Tibial artery (tissue), 4 donors: ENCODE results near the gene SMIM22.
"Not testable (repeated sequence)": the region's sequence is repeated elsewhere in the genome, so short reads cannot be mapped to it uniquely, and the experiment has no call there.

Experiments
- DNase-seq, 2 donors: peaks; one replicate each; pipeline ENCODE4 v3.0.0-alpha.2; 2019
- H3K27ac ChIP-seq, 2 donors: fragments of 200-600 bp; sonication (generic) in 1 of 2; 1 replicate in 1 of 2; 2 replicates in 1 of 2; pipeline ENCODE4 v1.5.1; 2018 to 2019; ENCODE audit warnings: mild to moderate bottlenecking in 1 of 2
- H3K27me3 ChIP-seq, 2 donors: fragments of 200-600 bp; sonication (generic) in 1 of 2; one replicate each; pipeline versions ENCODE4 v1.5.1 to v1.6.0; 2016 to 2019
- H3K36me3 ChIP-seq, 3 donors: fragments of 200-600 bp; sonication (generic) in 2 of 3; one replicate each; pipeline ENCODE4 v1.5.1; 2016 to 2019; ENCODE audit warnings: mild to moderate bottlenecking in 2 of 3
- H3K4me1 ChIP-seq, 4 donors: fragments of 200-600 bp; sonication (generic) in 2 of 4; 1 replicate in 3 of 4; 2 replicates in 1 of 4; pipeline ENCODE4 v1.5.1; 2016 to 2019
- H3K4me3 ChIP-seq, 2 donors: fragments of 200-600 bp; sonication (generic) in 1 of 2; 1 replicate in 1 of 2; 2 replicates in 1 of 2; pipeline ENCODE4 v1.5.1; 2018 to 2019; ENCODE audit warnings: mild to moderate bottlenecking in 2 of 2
- H3K9me3 ChIP-seq, 3 donors: fragments of 200-600 bp; sonication (generic) in 1 of 3; one replicate each; pipeline ENCODE4 v1.5.1; 2016 to 2019
- intact Hi-C: fragments of 100-400 bp; cut with DNase I; formaldehyde crosslinking; loops from one replicate; pipeline ENCODE4 v1.15.0; 2023; ENCODE audit warnings: low total_unique reads
- TF ChIP-seq, protein P1 (sequence below), 2 experiments: fragments of 200-600 bp in 1 of 2; fragments of 450-650 bp in 1 of 2; IDR thresholded peaks; one replicate each; pipeline ENCODE4 v1.5.1; 2017 to 2019; ENCODE audit warnings: antibody characterized with exemption in 2 of 2, mild to moderate bottlenecking in 1 of 2, moderate library complexity in 1 of 2

SMIM22 gene

GRCh38 chr16:4780235-4780634 is 14.9 kb upstream of the SMIM22 start:
- Histone ChIP-seq H3K27me3 (peaks cover 0 to 5% of the 10 kb centered on the region in 2 donors), H3K36me3 (no peaks in the 10 kb centered on the region), H3K4me3 (no peak overlapping the region), H3K9me3 (no peaks in the 10 kb centered on the region), H3K4me1 (no peaks in the 10 kb centered on the region), H3K27ac (no peak overlapping the region)
- TF ChIP-seq, protein P1, sequence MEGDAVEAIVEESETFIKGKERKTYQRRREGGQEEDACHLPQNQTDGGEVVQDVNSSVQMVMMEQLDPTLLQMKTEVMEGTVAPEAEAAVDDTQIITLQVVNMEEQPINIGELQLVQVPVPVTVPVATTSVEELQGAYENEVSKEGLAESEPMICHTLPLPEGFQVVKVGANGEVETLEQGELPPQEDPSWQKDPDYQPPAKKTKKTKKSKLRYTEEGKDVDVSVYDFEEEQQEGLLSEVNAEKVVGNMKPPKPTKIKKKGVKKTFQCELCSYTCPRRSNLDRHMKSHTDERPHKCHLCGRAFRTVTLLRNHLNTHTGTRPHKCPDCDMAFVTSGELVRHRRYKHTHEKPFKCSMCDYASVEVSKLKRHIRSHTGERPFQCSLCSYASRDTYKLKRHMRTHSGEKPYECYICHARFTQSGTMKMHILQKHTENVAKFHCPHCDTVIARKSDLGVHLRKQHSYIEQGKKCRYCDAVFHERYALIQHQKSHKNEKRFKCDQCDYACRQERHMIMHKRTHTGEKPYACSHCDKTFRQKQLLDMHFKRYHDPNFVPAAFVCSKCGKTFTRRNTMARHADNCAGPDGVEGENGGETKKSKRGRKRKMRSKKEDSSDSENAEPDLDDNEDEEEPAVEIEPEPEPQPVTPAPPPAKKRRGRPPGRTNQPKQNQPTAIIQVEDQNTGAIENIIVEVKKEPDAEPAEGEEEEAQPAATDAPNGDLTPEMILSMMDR (IDR thresholded peaks at IDR 0.05) = no peak
- DNase-seq = no peak
- intact Hi-C loops = no loop called here

DNA sequence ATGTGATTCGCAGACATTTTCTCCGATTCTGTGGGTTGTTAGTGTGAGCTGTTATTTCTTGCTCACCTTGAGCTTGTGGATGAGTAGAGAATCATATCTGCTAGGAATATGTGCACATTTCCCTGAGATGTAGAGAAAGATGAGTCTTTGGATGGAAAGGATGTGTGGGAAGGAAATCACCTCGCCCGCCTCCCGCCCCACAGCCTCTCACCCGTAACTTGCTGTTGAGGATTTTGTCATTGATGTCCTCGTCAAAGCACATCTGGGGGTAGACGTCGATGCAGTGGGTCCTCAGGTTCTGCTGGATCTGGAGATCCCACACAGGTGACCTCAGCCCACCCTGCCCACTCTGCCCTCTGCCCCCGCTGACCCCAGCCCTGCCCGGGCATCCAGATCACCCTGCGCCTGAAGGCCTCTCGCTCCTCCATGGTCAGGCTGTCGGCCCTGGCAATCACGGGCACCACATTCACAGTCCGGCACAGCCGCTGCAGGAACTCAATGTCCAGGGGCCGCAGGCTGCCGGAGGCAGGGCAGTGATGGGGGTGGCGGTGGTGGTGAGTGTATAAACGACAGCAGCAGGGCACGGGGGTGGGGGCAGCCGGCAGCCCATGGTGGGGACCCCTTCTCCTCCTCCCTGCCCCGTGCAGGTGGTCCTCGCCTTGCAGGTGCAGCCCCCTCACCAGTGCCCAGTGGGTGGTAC is 11.8 kb upstream of the SMIM22 start:
- TF ChIP-seq, protein P1 (IDR thresholded peaks at IDR 0.05) = no peak
- no peaks in the 10 kb centered on the region for H3K9me3 ChIP-seq
- H3K4me3 ChIP-seq = no peak overlapping the region
- intact Hi-C loops = no loop called here
- DNase-seq = no peak
- peaks cover 0 to 6% of the 10 kb centered on the region in 2 donors for H3K27me3 ChIP-seq
- H3K27ac ChIP-seq = no peak overlapping the region
- no peaks in the 10 kb centered on the region for H3K36me3 ChIP-seq
- no peaks in the 10 kb centered on the region for H3K4me1 ChIP-seq

DNA sequence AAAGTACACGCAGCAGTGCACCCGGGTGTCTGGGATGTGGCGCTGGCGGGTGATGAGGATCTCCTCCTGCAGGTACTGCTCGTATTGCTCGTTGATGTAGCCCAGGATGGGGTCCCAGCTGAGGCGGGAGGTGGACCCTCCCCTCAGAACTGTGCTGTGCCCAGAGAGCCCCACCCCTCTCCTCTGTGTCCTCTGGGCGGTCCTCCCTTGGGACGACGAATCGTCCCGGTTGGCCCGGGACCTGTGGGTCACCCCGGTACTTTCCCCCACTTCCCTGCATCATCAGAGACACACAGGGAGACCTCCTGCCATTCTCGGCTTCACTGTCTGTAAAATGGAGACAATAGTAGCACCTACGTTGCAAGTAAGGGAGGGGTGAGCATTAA is 11.2 kb upstream of the SMIM22 start:
- TF ChIP-seq, protein P1 (IDR thresholded peaks at IDR 0.05) = no peak
- Histone ChIP-seq H3K27me3 (peaks cover 0 to 6% of the 10 kb centered on the region in 2 donors), H3K4me3 (no peak overlapping the region), H3K36me3 (no peaks in the 10 kb centered on the region), H3K4me1 (no peaks in the 10 kb centered on the region), H3K27ac (no peak overlapping the region), H3K9me3 (no peaks in the 10 kb centered on the region)
- intact Hi-C loops = no loop called here
- DNase-seq = no peak

- H3K27ac ChIP-seq, intact Hi-C loops, DNase-seq: not testable (repeated sequence)
These were observed 10.7 kb upstream of the SMIM22 start for GRCh38 chr16:4784444-4784987.

DNA sequence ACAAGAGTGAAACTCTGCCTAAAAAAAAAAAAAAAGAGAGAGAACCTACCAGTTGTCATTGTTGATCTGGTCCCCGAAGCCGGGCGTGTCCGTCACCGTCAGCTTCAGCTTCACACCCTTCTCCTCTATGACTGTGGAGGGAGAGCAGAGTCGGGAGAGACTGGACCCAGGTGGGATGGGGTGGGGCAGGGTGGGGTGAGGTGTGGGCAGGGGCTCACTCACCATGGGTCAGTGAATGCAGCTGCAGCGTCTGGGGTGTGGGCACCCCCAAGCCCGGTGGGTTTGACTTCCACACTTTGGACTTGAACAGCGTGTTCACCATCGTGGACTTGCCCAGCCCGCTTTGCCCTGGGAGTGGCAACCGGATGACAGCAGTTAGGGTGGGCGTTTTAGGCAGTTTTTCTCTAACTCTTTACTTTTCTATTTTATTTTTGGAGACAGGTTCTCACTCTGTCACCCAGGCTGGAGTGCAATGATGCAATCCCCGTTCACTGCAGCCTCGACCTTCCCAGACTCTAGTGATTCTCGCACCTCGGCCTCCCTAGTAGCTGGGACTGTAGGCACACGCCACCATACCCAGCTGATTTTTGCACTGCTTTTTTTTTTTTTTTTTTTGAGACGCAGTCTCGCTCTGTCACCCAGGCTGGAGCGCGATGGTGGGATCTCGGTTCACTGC is 9.3 kb upstream of the SMIM22 start:
- Histone ChIP-seq H3K27me3 (peaks cover 0 to 6% of the 10 kb centered on the region in 2 donors), H3K4me3 (no peak overlapping the region), H3K27ac (no peak overlapping the region), H3K9me3 (no peaks in the 10 kb centered on the region), H3K36me3 (no peaks in the 10 kb centered on the region), H3K4me1 (no peaks in the 10 kb centered on the region)
- no peak for DNase-seq
- TF ChIP-seq, protein P1 (IDR thresholded peaks at IDR 0.05) = no peak
- intact Hi-C loops = no loop called here

More at GRCh38 chr16:4784444-4784987, 10.7 kb upstream of the SMIM22 start:
- not testable (repeated sequence) for H3K9me3 ChIP-seq, H3K27me3 ChIP-seq, H3K4me1 ChIP-seq, H3K36me3 ChIP-seq, H3K4me3 ChIP-seq

DNA sequence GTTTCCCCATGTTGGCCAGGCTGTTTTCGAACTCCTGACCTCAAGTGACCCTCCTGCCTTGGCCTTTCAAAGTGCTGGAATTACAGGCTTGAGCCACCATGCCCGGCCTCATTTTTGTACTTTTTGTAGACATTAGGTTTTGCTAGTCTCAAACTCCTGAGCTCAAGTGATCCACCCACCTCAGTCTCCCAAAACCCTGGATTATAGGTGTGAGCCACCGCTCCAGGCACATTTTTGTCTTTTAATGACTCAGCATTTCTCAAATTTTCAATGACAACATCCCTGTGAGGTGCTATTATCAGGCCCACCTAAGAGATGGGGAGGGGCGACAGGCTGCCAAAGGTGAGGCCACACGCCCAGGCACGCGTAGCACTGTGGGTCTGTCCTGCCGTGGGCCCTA is 8.1 kb upstream of the SMIM22 start:
- Histone ChIP-seq H3K36me3 (no peaks in the 10 kb centered on the region), H3K27ac (no peak overlapping the region), H3K4me1 (no peaks in the 10 kb centered on the region), H3K27me3 (peaks cover 0 to 6% of the 10 kb centered on the region in 2 donors), H3K9me3 (no peaks in the 10 kb centered on the region), H3K4me3 (no peak overlapping the region)
- no peak for DNase-seq
- TF ChIP-seq, protein P1 (IDR thresholded peaks at IDR 0.05) = no peak
- intact Hi-C loops = no loop called here
